Measurements from ENCODE around the gene GOLT1A. TPM values are rescaled to one million over a fixed set of nuclear protein-coding genes. Genes with fewer than 3 reads are reported as not detected.

Gene GOLT1A
- total RNA-seq, 4 donors from 2014 or later, result 0.38 TPM; not detected in 3

DNA sequence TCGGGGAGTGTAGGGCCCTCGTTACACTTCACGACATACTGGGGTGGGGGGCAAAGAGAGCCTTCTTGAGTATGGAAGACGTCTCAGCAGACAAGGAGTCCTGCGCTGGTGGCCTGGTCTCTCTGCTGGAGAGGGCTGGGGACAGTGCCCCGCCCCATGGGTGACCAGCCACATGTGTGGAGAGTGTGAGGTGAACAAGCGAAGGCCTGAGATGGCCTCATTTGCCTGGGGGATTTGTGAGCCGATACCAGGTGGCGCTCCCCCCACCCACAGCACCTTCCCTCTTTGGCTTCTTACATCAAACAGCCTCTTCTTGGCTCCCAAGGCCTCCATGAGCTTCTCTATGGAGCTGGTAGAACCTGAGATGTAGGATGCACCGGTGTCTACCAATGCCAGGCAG lies 57.9 kb downstream of the GOLT1A start:
- Histone ChIP-seq H3K36me3 (no peaks in the 10 kb centered on the region), H3K4me3 (no peak overlapping the region), H3K27me3 (peaks cover 0 to 9% (median 0%) of the 10 kb centered on the region in 4 donors), H3K27ac (no peak overlapping the region), H3K9me3 (no peaks in the 10 kb centered on the region), H3K4me1 (peaks cover 11 to 60% (median 15%) of the 10 kb centered on the region in 3 donors)
- no peak for TF ChIP-seq POLR2A (IDR thresholded peaks at IDR 0.05)
- TF ChIP-seq, protein P1, sequence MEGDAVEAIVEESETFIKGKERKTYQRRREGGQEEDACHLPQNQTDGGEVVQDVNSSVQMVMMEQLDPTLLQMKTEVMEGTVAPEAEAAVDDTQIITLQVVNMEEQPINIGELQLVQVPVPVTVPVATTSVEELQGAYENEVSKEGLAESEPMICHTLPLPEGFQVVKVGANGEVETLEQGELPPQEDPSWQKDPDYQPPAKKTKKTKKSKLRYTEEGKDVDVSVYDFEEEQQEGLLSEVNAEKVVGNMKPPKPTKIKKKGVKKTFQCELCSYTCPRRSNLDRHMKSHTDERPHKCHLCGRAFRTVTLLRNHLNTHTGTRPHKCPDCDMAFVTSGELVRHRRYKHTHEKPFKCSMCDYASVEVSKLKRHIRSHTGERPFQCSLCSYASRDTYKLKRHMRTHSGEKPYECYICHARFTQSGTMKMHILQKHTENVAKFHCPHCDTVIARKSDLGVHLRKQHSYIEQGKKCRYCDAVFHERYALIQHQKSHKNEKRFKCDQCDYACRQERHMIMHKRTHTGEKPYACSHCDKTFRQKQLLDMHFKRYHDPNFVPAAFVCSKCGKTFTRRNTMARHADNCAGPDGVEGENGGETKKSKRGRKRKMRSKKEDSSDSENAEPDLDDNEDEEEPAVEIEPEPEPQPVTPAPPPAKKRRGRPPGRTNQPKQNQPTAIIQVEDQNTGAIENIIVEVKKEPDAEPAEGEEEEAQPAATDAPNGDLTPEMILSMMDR (IDR thresholded peaks at IDR 0.05), result no peak
- intact Hi-C loops (cut with DNase I), result no loop called here
- WGBS, 2 donors, result 92 to 94% methylated on average over 5 to 6 of the region's 10 CpGs
- DNase-seq, result no peak

DNA sequence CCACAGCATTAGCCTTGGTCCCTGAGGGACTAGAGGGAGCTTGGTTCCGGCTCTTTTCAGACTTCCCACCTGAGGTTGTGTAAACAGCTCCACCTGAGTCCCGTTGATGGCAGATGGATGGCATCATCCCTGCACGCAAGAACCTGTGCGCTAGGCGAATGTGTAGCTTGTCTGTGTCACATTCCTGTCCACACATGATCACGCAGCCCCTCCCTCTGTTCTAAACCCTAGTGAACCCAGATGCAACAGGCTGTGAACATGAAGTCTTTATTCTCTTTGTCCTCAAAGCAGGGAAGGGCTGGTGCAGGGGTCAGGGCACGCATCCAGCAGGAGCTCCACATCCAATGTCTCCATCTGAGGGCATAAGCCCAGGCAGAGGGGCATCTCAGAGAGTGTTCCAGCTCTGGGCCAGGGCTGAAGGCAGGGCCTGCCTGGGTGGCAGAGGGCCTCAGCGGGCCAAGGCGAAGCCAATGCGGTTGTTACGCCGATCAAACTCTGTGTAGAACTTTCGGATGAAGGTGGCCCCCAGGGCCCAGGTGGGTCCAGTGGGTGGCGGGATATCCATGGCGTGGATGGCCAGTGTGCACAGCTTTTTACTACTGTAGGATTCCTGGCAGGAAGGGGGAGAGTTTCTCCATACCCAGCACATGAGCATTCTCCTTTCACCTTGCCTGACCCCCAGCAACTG lies 59.1 kb downstream of the GOLT1A start:
- no peak for DNase-seq
- intact Hi-C loops (cut with DNase I), result no loop called here
- WGBS, 2 donors, result 60 to 62% methylated on average over 9 of the region's 15 CpGs

DNA sequence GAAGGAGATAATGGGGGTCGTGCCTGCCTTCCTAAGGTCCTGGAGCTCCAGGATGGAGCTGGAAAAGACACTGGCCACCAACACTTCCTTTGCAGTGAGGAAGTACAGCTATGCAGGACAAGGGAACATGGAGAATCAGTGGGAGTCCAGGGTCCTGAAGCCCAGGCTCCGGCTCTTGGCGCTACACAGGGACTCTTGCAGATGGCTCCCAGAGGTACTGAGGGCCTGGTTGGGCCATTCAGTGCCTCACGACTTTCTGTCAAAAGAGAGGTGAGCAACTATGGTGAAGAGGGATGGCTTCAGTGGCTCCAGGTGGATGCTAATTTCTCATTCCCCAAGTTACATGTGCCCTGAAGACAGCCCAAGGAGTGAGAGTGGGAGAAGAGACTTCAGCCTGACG lies 60.1 kb downstream of the GOLT1A start:
- TF ChIP-seq, protein P1 (IDR thresholded peaks at IDR 0.05), result no peak
- TF ChIP-seq POLR2A (IDR thresholded peaks at IDR 0.05), result no peak
- intact Hi-C loops (cut with DNase I), result no loop called here
- DNase-seq, result no peak
- Histone ChIP-seq H3K27me3 (no peaks in the 10 kb centered on the region), H3K4me1 (peaks cover 11 to 76% (median 26%) of the 10 kb centered on the region in 3 donors), H3K4me3 (no peak overlapping the region), H3K9me3 (no peaks in the 10 kb centered on the region), H3K36me3 (no peaks in the 10 kb centered on the region), H3K27ac (peak overlapping the region in 3 of 4 donors; percentile 56 to 84 (median 59))
- WGBS, 2 donors, result 93 to 94% methylated on average over 2 to 5 of the region's 5 CpGs

More for the DNA sequence above, 59.1 kb downstream of the GOLT1A start:
- TF ChIP-seq, protein P1 (IDR thresholded peaks at IDR 0.05), result no peak
- TF ChIP-seq POLR2A (IDR thresholded peaks at IDR 0.05), result no peak
- Histone ChIP-seq H3K9me3 (no peaks in the 10 kb centered on the region), H3K4me3 (no peak overlapping the region), H3K4me1 (peaks cover 11 to 71% (median 20%) of the 10 kb centered on the region in 3 donors), H3K27ac (peak overlapping the region in 3 of 4 donors; percentile 62 to 84 (median 65)), H3K36me3 (no peaks in the 10 kb centered on the region), H3K27me3 (no peaks in the 10 kb centered on the region)

DNA sequence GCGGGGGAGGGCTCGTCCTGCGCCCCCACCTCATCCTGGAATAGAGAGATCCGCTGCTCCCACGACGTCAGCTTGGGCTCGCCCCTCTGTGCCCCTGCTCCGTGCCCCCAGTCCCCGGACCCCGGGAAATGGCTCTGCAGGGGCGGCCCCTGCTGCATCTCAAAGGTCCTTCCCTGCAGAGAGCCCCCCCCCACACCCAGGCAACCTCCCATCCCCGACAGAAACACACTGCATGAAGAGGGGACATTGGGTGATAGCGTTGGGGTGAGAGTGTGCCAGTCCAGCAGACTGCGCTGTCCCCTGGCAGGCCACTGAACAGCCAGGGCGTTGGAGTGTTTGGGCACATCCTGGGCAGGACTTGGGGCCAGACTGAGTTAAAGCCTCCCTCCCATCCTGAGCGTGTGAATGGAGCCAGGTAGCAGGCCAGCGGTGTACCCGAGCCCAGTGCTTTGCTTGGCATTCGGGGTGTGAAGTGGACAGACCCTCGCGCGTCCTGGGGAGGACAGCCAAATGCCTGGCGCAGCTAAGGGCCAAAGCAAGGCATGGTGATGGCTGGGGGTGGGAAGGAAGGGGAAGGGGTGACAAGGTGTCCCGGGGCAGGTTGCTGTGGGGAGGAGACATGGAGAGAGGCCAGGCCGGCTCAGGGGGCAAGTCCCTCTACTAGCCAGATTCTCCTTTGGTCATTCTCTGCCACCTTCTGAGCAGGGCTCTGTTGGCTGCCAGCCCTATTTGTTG lies 61.3 kb downstream of the GOLT1A start:
- peak overlapping the region; percentile 47 to 77 (median 68) for H3K4me3 ChIP-seq
- H3K27ac ChIP-seq, result peak overlapping the region; percentile 78 to 86 (median 84)
- no peaks in the 10 kb centered on the region for H3K9me3 ChIP-seq
- WGBS, 2 donors, result 27 to 52% methylated on average over 3 to 11 of the region's 25 CpGs
- intact Hi-C loops (cut with DNase I), result no loop called here
- H3K27me3 ChIP-seq, result no peaks in the 10 kb centered on the region
- peaks cover 11 to 73% (median 26%) of the 10 kb centered on the region in 3 donors for H3K4me1 ChIP-seq
- no peak for DNase-seq
- H3K36me3 ChIP-seq, result no peaks in the 10 kb centered on the region
- TF ChIP-seq POLR2A (IDR thresholded peaks at IDR 0.05), result no peak
- TF ChIP-seq, protein P1 (IDR thresholded peaks at IDR 0.05), result no peak

Data from esophagus squamous epithelium (tissue), 5 donors.